ENCODE results near the gene NPY2R. TPM values are rescaled to one million over a fixed set of nuclear protein-coding genes. Genes with fewer than 3 reads are reported as not detected.

NPY2R gene
- total and polyA plus RNA-seq, 4 donors: 0.04 TPM; not detected in 3

DNA sequence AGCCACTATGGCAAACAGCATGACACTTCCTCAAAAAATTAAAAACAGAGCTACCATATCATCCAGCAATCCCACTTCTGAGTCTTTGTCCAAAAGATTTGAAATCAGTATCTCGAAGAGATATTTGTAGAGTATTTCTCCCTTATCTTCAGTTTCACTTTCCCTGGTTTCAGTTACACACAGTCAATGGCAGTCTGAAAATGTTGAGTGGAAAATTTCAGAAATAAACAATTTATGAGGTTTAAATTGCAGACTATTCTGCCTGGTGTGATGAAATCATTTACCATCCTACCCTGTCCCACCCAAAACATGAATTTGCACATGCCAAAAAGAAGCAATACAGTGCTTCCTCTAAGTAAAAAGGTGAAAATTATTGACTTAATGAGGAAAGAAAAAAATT lies 43.9 kb downstream of the NPY2R start:
- TF ChIP-seq, protein P1, sequence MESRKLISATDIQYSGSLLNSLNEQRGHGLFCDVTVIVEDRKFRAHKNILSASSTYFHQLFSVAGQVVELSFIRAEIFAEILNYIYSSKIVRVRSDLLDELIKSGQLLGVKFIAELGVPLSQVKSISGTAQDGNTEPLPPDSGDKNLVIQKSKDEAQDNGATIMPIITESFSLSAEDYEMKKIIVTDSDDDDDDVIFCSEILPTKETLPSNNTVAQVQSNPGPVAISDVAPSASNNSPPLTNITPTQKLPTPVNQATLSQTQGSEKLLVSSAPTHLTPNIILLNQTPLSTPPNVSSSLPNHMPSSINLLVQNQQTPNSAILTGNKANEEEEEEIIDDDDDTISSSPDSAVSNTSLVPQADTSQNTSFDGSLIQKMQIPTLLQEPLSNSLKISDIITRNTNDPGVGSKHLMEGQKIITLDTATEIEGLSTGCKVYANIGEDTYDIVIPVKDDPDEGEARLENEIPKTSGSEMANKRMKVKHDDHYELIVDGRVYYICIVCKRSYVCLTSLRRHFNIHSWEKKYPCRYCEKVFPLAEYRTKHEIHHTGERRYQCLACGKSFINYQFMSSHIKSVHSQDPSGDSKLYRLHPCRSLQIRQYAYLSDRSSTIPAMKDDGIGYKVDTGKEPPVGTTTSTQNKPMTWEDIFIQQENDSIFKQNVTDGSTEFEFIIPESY (IDR thresholded peaks at IDR 0.05): no peak
- no peak for TF ChIP-seq EGR1 (IDR thresholded peaks at IDR 0.05; ENCODE audit: low read depth in 2 of 2)
- TF ChIP-seq SP1 (IDR thresholded peaks at IDR 0.05): no peak
- no peak for TF ChIP-seq RXRA (IDR thresholded peaks at IDR 0.05)
- Histone ChIP-seq H3K36me3 (ENCODE audit: control insufficient read depth in 4 of 4, insufficient read depth in 3 of 4, low read depth in 1 of 4, low read length in 3 of 4) (no peaks in the 10 kb centered on the region), H3K27ac (ENCODE audit: low read depth in 1 of 2, low read length in 2 of 2) (no peak overlapping the region), H3K4me3 (ENCODE audit: low read depth in 1 of 3, low read length in 3 of 3) (no peak overlapping the region), H3K27me3 (ENCODE audit: control insufficient read depth in 4 of 4, insufficient read depth in 4 of 4, low read length in 3 of 4) (peaks cover 0 to 7% (median 2%) of the 10 kb centered on the region in 4 donors), H3K9ac (ENCODE audit: low read depth in 1 of 2, low read length in 2 of 2) (no peak overlapping the region), H3K9me3 (ENCODE audit: control insufficient read depth in 4 of 4, low read length in 3 of 4) (no peaks in the 10 kb centered on the region), H3K4me1 (ENCODE audit: control insufficient read depth in 4 of 4, insufficient read depth in 4 of 4, low read length in 3 of 4) (no peaks in the 10 kb centered on the region)
- 37% methylated on average over 1 of the region's 1 CpG for WGBS
- DNase-seq (ENCODE audit: low spot score): no peak

DNA sequence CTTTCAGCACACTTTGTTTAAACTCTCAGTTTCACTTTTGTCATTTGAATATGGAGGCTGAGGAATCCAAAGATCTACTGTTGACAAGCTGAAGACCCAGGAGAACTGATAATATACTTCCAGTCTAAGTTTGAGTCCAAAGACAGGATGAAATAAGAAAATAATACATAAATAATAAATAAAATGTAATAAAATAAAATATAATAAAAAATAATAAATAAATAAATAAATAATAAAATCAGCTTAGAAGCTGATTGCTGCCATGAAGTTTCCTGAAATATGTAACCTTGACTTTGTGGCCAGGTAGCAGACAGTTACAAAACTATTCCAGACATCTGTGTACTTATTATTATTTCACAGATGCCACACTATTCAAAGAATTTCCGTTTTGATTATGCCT lies 55.0 kb downstream of the NPY2R start:
- Histone ChIP-seq H3K9ac (ENCODE audit: low read depth in 1 of 2, low read length in 2 of 2) (no peak overlapping the region), H3K27ac (ENCODE audit: low read depth in 1 of 2, low read length in 2 of 2) (no peak overlapping the region), H3K4me1 (ENCODE audit: control insufficient read depth in 4 of 4, insufficient read depth in 4 of 4, low read length in 3 of 4) (no peaks in the 10 kb centered on the region), H3K36me3 (ENCODE audit: control insufficient read depth in 4 of 4, insufficient read depth in 3 of 4, low read depth in 1 of 4, low read length in 3 of 4) (no peaks in the 10 kb centered on the region), H3K9me3 (ENCODE audit: control insufficient read depth in 4 of 4, low read length in 3 of 4) (peaks cover 0 to 3% (median 0%) of the 10 kb centered on the region in 4 donors), H3K4me3 (ENCODE audit: low read depth in 1 of 3, low read length in 3 of 3) (no peak overlapping the region), H3K27me3 (ENCODE audit: control insufficient read depth in 4 of 4, insufficient read depth in 4 of 4, low read length in 3 of 4) (peaks cover 0 to 8% (median 0%) of the 10 kb centered on the region in 4 donors)
- no peak for TF ChIP-seq YY1 (IDR thresholded peaks at IDR 0.05)
- TF ChIP-seq RXRA (IDR thresholded peaks at IDR 0.05): no peak
- TF ChIP-seq, protein P2, sequence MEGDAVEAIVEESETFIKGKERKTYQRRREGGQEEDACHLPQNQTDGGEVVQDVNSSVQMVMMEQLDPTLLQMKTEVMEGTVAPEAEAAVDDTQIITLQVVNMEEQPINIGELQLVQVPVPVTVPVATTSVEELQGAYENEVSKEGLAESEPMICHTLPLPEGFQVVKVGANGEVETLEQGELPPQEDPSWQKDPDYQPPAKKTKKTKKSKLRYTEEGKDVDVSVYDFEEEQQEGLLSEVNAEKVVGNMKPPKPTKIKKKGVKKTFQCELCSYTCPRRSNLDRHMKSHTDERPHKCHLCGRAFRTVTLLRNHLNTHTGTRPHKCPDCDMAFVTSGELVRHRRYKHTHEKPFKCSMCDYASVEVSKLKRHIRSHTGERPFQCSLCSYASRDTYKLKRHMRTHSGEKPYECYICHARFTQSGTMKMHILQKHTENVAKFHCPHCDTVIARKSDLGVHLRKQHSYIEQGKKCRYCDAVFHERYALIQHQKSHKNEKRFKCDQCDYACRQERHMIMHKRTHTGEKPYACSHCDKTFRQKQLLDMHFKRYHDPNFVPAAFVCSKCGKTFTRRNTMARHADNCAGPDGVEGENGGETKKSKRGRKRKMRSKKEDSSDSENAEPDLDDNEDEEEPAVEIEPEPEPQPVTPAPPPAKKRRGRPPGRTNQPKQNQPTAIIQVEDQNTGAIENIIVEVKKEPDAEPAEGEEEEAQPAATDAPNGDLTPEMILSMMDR (IDR thresholded peaks at IDR 0.05; ENCODE audit: low read depth, low read length, missing input control): no peak
- TF ChIP-seq EGR1 (IDR thresholded peaks at IDR 0.05; ENCODE audit: low read depth in 2 of 2): no peak
- no peak for TF ChIP-seq GABPA (IDR thresholded peaks at IDR 0.05 in 1 of 2, conservative IDR thresholded peaks at IDR 0.05 in 1 of 2)
- TF ChIP-seq NR2F2 (IDR thresholded peaks at IDR 0.05): no peak
- TF ChIP-seq HNF4A (conservative IDR thresholded peaks at IDR 0.05): no peak
- TF ChIP-seq, protein P1 (IDR thresholded peaks at IDR 0.05): no peak
- TF ChIP-seq HNF4G (IDR thresholded peaks at IDR 0.05): no peak
- no peak for TF ChIP-seq JUND (IDR thresholded peaks at IDR 0.05)
- TF ChIP-seq, protein P3, sequence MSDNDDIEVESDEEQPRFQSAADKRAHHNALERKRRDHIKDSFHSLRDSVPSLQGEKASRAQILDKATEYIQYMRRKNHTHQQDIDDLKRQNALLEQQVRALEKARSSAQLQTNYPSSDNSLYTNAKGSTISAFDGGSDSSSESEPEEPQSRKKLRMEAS (IDR thresholded peaks at IDR 0.05): no peak
- TF ChIP-seq TAF1 (conservative IDR thresholded peaks at IDR 0.05): no peak
- no peak for TF ChIP-seq SP1 (IDR thresholded peaks at IDR 0.05)
- no peak for TF ChIP-seq FOXA2 (IDR thresholded peaks at IDR 0.05)
- TF ChIP-seq, protein P4, sequence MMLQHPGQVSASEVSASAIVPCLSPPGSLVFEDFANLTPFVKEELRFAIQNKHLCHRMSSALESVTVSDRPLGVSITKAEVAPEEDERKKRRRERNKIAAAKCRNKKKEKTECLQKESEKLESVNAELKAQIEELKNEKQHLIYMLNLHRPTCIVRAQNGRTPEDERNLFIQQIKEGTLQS (IDR thresholded peaks at IDR 0.05): no peak
- TF ChIP-seq FOXA1 (IDR thresholded peaks at IDR 0.05): no peak
- TF ChIP-seq, protein P5, sequence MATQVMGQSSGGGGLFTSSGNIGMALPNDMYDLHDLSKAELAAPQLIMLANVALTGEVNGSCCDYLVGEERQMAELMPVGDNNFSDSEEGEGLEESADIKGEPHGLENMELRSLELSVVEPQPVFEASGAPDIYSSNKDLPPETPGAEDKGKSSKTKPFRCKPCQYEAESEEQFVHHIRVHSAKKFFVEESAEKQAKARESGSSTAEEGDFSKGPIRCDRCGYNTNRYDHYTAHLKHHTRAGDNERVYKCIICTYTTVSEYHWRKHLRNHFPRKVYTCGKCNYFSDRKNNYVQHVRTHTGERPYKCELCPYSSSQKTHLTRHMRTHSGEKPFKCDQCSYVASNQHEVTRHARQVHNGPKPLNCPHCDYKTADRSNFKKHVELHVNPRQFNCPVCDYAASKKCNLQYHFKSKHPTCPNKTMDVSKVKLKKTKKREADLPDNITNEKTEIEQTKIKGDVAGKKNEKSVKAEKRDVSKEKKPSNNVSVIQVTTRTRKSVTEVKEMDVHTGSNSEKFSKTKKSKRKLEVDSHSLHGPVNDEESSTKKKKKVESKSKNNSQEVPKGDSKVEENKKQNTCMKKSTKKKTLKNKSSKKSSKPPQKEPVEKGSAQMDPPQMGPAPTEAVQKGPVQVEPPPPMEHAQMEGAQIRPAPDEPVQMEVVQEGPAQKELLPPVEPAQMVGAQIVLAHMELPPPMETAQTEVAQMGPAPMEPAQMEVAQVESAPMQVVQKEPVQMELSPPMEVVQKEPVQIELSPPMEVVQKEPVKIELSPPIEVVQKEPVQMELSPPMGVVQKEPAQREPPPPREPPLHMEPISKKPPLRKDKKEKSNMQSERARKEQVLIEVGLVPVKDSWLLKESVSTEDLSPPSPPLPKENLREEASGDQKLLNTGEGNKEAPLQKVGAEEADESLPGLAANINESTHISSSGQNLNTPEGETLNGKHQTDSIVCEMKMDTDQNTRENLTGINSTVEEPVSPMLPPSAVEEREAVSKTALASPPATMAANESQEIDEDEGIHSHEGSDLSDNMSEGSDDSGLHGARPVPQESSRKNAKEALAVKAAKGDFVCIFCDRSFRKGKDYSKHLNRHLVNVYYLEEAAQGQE (IDR thresholded peaks at IDR 0.05): no peak
- TF ChIP-seq RAD21 (IDR thresholded peaks at IDR 0.05): no peak
- 70% methylated on average over 1 of the region's 1 CpG for WGBS
- no peak for DNase-seq (ENCODE audit: low spot score)

Data from liver (tissue), 9 donors.